ENCODE measurements around the gene PPP1R2. TPM values are rescaled to one million over a fixed set of nuclear protein-coding genes. Genes with fewer than 3 reads are reported as not detected.

Gene PPP1R2
- total RNA-seq, 4 donors from 2014 or later, result 48.2 to 79.8 (median 66.0) TPM

GRCh38 chr3:195563317-195563716 lies 20.2 kb upstream of the PPP1R2 start:
- no peaks in the 10 kb centered on the region for H3K36me3 ChIP-seq
- no peak for DNase-seq
- TF ChIP-seq POLR2A (IDR thresholded peaks at IDR 0.05) (no peak), CTCF (IDR thresholded peaks at IDR 0.05) (no peak)
- no peaks in the 10 kb centered on the region for H3K9me3 ChIP-seq
- peaks cover 0 to 1% (median 0%) of the 10 kb centered on the region in 4 donors for H3K4me1 ChIP-seq
- H3K27me3 ChIP-seq, result no peaks in the 10 kb centered on the region
- no peak overlapping the region for H3K27ac ChIP-seq
- H3K4me3 ChIP-seq, result no peak overlapping the region

- Histone ChIP-seq H3K4me3 (no peak overlapping the region), H3K9me3 (no peaks in the 10 kb centered on the region), H3K4me1 (peaks cover 0 to 8% (median 0%) of the 10 kb centered on the region in 4 donors), H3K36me3 (no peaks in the 10 kb centered on the region), H3K27me3 (no peaks in the 10 kb centered on the region), H3K27ac (no peak overlapping the region)
- no peak for TF ChIP-seq POLR2A (IDR thresholded peaks at IDR 0.05)
- no peak for TF ChIP-seq CTCF (IDR thresholded peaks at IDR 0.05)
- DNase-seq, result no peak
Measured at GRCh38 chr3:195559723-195560409, 16.7 kb upstream of the PPP1R2 start.

- DNase-seq, result peak in 1 of 3 donors; percentile 65
- Histone ChIP-seq H3K4me3 (no peak overlapping the region), H3K27me3 (no peaks in the 10 kb centered on the region), H3K36me3 (no peaks in the 10 kb centered on the region), H3K9me3 (no peaks in the 10 kb centered on the region), H3K4me1 (peaks cover 0 to 8% (median 0%) of the 10 kb centered on the region in 4 donors), H3K27ac (no peak overlapping the region)
- TF ChIP-seq POLR2A (IDR thresholded peaks at IDR 0.05) (no peak), CTCF (IDR thresholded peaks at IDR 0.05) (peak; percentile 11 to 78 (median 60))
Measured at GRCh38 chr3:195558602-195559001, 15.5 kb upstream of the PPP1R2 start.

- H3K9me3 ChIP-seq, result no peaks in the 10 kb centered on the region
- no peak for DNase-seq
- no peaks in the 10 kb centered on the region for H3K27me3 ChIP-seq
- H3K4me3 ChIP-seq, result no peak overlapping the region
- TF ChIP-seq CTCF (IDR thresholded peaks at IDR 0.05) (no peak), POLR2A (IDR thresholded peaks at IDR 0.05) (no peak)
- H3K36me3 ChIP-seq, result no peaks in the 10 kb centered on the region
- H3K4me1 ChIP-seq, result peaks cover 0 to 8% (median 0%) of the 10 kb centered on the region in 4 donors
- no peak overlapping the region for H3K27ac ChIP-seq
Measured at GRCh38 chr3:195557322-195557721, 14.2 kb upstream of the PPP1R2 start.

- Histone ChIP-seq H3K27me3 (no peaks in the 10 kb centered on the region), H3K4me3 (no peak overlapping the region), H3K36me3 (no peaks in the 10 kb centered on the region), H3K4me1 (peaks cover 0 to 15% (median 2%) of the 10 kb centered on the region in 4 donors), H3K9me3 (no peaks in the 10 kb centered on the region), H3K27ac (no peak overlapping the region)
- TF ChIP-seq CTCF (IDR thresholded peaks at IDR 0.05), result peak in 3 of 6 experiments; percentile 15 to 30 (median 20)
- no peak for TF ChIP-seq POLR2A (IDR thresholded peaks at IDR 0.05)
- DNase-seq, result peak; percentile 45 to 64 (median 63)
Measured at GRCh38 chr3:195556390-195556789, 13.3 kb upstream of the PPP1R2 start.

Data from Peyer's patch (tissue), 4 donors.